ENCODE data around the gene BBS7.

Gene BBS7

GRCh38 chr4:121789455-121789854 lies 80.8 kb downstream of the BBS7 start:
- no peaks in the 10 kb centered on the region for H3K9me3 ChIP-seq (ENCODE audit: insufficient read depth, low read depth, low read length)
- H3K27me3 ChIP-seq (ENCODE audit: insufficient read depth, low read length) = no peaks in the 10 kb centered on the region
- H3K4me3 ChIP-seq (ENCODE audit: low read length) = no peak overlapping the region
- peaks cover 4% of the 10 kb centered on the region; the same call in 1 of the 2 replicates for H3K4me1 ChIP-seq (ENCODE audit: insufficient read depth, low read length)
- H3K36me3 ChIP-seq (ENCODE audit: insufficient read depth, low read depth, low read length) = no peaks in the 10 kb centered on the region
- H3K9ac ChIP-seq (ENCODE audit: low read depth, low read length) = no peak overlapping the region
- H3K27ac ChIP-seq (ENCODE audit: low read length) = no peak overlapping the region

GRCh38 chr4:121788896-121789295 lies 81.4 kb downstream of the BBS7 start:
- Histone ChIP-seq H3K4me3 (ENCODE audit: low read length) (no peak overlapping the region), H3K36me3 (ENCODE audit: insufficient read depth, low read depth, low read length) (no peaks in the 10 kb centered on the region), H3K4me1 (ENCODE audit: insufficient read depth, low read length) (peaks cover 4% of the 10 kb centered on the region; the same call in 1 of the 2 replicates)

GRCh38 chr4:121786221-121786620 lies 84.1 kb downstream of the BBS7 start:
- H3K36me3 ChIP-seq (ENCODE audit: insufficient read depth, low read depth, low read length) = no peaks in the 10 kb centered on the region
- H3K27ac ChIP-seq (ENCODE audit: low read length) = no peak overlapping the region
- no peak overlapping the region for H3K4me3 ChIP-seq (ENCODE audit: low read length)
- H3K9ac ChIP-seq (ENCODE audit: low read depth, low read length) = no peak overlapping the region
- no peaks in the 10 kb centered on the region for H3K27me3 ChIP-seq (ENCODE audit: insufficient read depth, low read length)
- H3K4me1 ChIP-seq (ENCODE audit: insufficient read depth, low read length) = peaks cover 4% of the 10 kb centered on the region; the same call in 1 of the 2 replicates
- no peaks in the 10 kb centered on the region for H3K9me3 ChIP-seq (ENCODE audit: insufficient read depth, low read depth, low read length)

More at GRCh38 chr4:121788896-121789295, 81.4 kb downstream of the BBS7 start:
- Histone ChIP-seq H3K27me3 (ENCODE audit: insufficient read depth, low read length) (no peaks in the 10 kb centered on the region), H3K9me3 (ENCODE audit: insufficient read depth, low read depth, low read length) (no peaks in the 10 kb centered on the region), H3K9ac (ENCODE audit: low read depth, low read length) (no peak overlapping the region), H3K27ac (ENCODE audit: low read length) (no peak overlapping the region)

GRCh38 chr4:121785479-121785878 lies 84.8 kb downstream of the BBS7 start:
- Histone ChIP-seq H3K4me1 (ENCODE audit: insufficient read depth, low read length) (peaks cover 4% of the 10 kb centered on the region; the same call in 1 of the 2 replicates), H3K36me3 (ENCODE audit: insufficient read depth, low read depth, low read length) (no peaks in the 10 kb centered on the region), H3K27me3 (ENCODE audit: insufficient read depth, low read length) (no peaks in the 10 kb centered on the region), H3K9me3 (ENCODE audit: insufficient read depth, low read depth, low read length) (no peaks in the 10 kb centered on the region), H3K4me3 (ENCODE audit: low read length) (no peak overlapping the region), H3K9ac (ENCODE audit: low read depth, low read length) (no peak overlapping the region), H3K27ac (ENCODE audit: low read length) (no peak overlapping the region)

- Histone ChIP-seq H3K4me3 (ENCODE audit: low read length) (no peak overlapping the region), H3K9me3 (ENCODE audit: insufficient read depth, low read depth, low read length) (no peaks in the 10 kb centered on the region), H3K4me1 (ENCODE audit: insufficient read depth, low read length) (peaks cover 4% of the 10 kb centered on the region; the same call in 1 of the 2 replicates), H3K27ac (ENCODE audit: low read length) (no peak overlapping the region), H3K36me3 (ENCODE audit: insufficient read depth, low read depth, low read length) (no peaks in the 10 kb centered on the region), H3K27me3 (ENCODE audit: insufficient read depth, low read length) (no peaks in the 10 kb centered on the region), H3K9ac (ENCODE audit: low read depth, low read length) (no peak overlapping the region)
Observed at GRCh38 chr4:121784975-121785374, 85.3 kb downstream of the BBS7 start.

GRCh38 chr4:121784401-121784800 lies 85.9 kb downstream of the BBS7 start:
- H3K9me3 ChIP-seq (ENCODE audit: insufficient read depth, low read depth, low read length) = no peaks in the 10 kb centered on the region
- no peak overlapping the region for H3K4me3 ChIP-seq (ENCODE audit: low read length)
- no peaks in the 10 kb centered on the region for H3K36me3 ChIP-seq (ENCODE audit: insufficient read depth, low read depth, low read length)
- H3K27me3 ChIP-seq (ENCODE audit: insufficient read depth, low read length) = no peaks in the 10 kb centered on the region
- H3K9ac ChIP-seq (ENCODE audit: low read depth, low read length) = no peak overlapping the region
- H3K27ac ChIP-seq (ENCODE audit: low read length) = no peak overlapping the region
- H3K4me1 ChIP-seq (ENCODE audit: insufficient read depth, low read length) = peaks cover 4% of the 10 kb centered on the region; the same call in 1 of the 2 replicates

GRCh38 chr4:121783210-121783609 lies 87.1 kb downstream of the BBS7 start:
- H3K9ac ChIP-seq (ENCODE audit: low read depth, low read length) = no peak overlapping the region
- no peaks in the 10 kb centered on the region for H3K27me3 ChIP-seq (ENCODE audit: insufficient read depth, low read length)
- peaks cover 4% of the 10 kb centered on the region; the same call in 1 of the 2 replicates for H3K4me1 ChIP-seq (ENCODE audit: insufficient read depth, low read length)

GRCh38 chr4:121778991-121779628 lies 91.2 kb downstream of the BBS7 start:
- Histone ChIP-seq H3K27ac (ENCODE audit: low read length) (no peak overlapping the region), H3K27me3 (ENCODE audit: insufficient read depth, low read length) (no peaks in the 10 kb centered on the region), H3K4me1 (ENCODE audit: insufficient read depth, low read length) (peaks cover 3% of the 10 kb centered on the region; the same call in 1 of the 2 replicates), H3K36me3 (ENCODE audit: insufficient read depth, low read depth, low read length) (no peaks in the 10 kb centered on the region), H3K9me3 (ENCODE audit: insufficient read depth, low read depth, low read length) (no peaks in the 10 kb centered on the region), H3K4me3 (ENCODE audit: low read length) (no peak overlapping the region), H3K9ac (ENCODE audit: low read depth, low read length) (no peak overlapping the region)

More at GRCh38 chr4:121783210-121783609, 87.1 kb downstream of the BBS7 start:
- Histone ChIP-seq H3K4me3 (ENCODE audit: low read length) (no peak overlapping the region), H3K9me3 (ENCODE audit: insufficient read depth, low read depth, low read length) (no peaks in the 10 kb centered on the region), H3K36me3 (ENCODE audit: insufficient read depth, low read depth, low read length) (no peaks in the 10 kb centered on the region), H3K27ac (ENCODE audit: low read length) (no peak overlapping the region)

GRCh38 chr4:121777625-121778024 lies 92.6 kb downstream of the BBS7 start:
- Histone ChIP-seq H3K9me3 (ENCODE audit: insufficient read depth, low read depth, low read length) (no peaks in the 10 kb centered on the region), H3K4me3 (ENCODE audit: low read length) (no peak overlapping the region), H3K27ac (ENCODE audit: low read length) (no peak overlapping the region), H3K9ac (ENCODE audit: low read depth, low read length) (no peak overlapping the region), H3K27me3 (ENCODE audit: insufficient read depth, low read length) (no peaks in the 10 kb centered on the region), H3K4me1 (ENCODE audit: insufficient read depth, low read length) (peaks cover 5% of the 10 kb centered on the region; the same call in 1 of the 2 replicates), H3K36me3 (ENCODE audit: insufficient read depth, low read depth, low read length) (no peaks in the 10 kb centered on the region)

GRCh38 chr4:121776610-121777401 lies 93.5 kb downstream of the BBS7 start:
- Histone ChIP-seq H3K27me3 (ENCODE audit: insufficient read depth, low read length) (no peaks in the 10 kb centered on the region), H3K36me3 (ENCODE audit: insufficient read depth, low read depth, low read length) (no peaks in the 10 kb centered on the region), H3K4me3 (ENCODE audit: low read length) (no peak overlapping the region), H3K4me1 (ENCODE audit: insufficient read depth, low read length) (peaks cover 5% of the 10 kb centered on the region; the same call in 1 of the 2 replicates), H3K27ac (ENCODE audit: low read length) (no peak overlapping the region), H3K9me3 (ENCODE audit: insufficient read depth, low read depth, low read length) (no peaks in the 10 kb centered on the region), H3K9ac (ENCODE audit: low read depth, low read length) (no peak overlapping the region)
